Spleen (tissue), 7 donors: ENCODE results near the gene ARL4D.

Experiments used
- POLR2AphosphoS5 ChIP-seq, 3 donors: sonication (generic); formaldehyde crosslinking; IDR thresholded peaks; one replicate each; pipeline ENCODE4 v1.5.1; 2017; ENCODE audit warnings: antibody characterized with exemption in 3 of 3
- TF ChIP-seq, protein P1 (sequence below), 11 experiments: fragments of 200-600 bp in 7 of 11; fragments of 450-650 bp in 4 of 11; sonication (generic) in 4 of 11; IDR thresholded peaks in 8 of 11; conservative IDR thresholded peaks in 3 of 11; 1 replicate in 7 of 11; 2 replicates in 4 of 11; pipeline versions ENCODE4 v1.4.0 to v1.8.0; 2016 to 2021; ENCODE audit warnings: antibody characterized with exemption in 11 of 11, inconsistent platforms in 4 of 11, mild to moderate bottlenecking in 1 of 11
- donor health status: DM: no; HTN: no; CAD: no; lungs with moderate emphysema.
- donor health status: DM: no; HTN: no; CAD: no.
- donor health status: DM: no; HTN: no; CAD: no.

- TF ChIP-seq, protein P1, sequence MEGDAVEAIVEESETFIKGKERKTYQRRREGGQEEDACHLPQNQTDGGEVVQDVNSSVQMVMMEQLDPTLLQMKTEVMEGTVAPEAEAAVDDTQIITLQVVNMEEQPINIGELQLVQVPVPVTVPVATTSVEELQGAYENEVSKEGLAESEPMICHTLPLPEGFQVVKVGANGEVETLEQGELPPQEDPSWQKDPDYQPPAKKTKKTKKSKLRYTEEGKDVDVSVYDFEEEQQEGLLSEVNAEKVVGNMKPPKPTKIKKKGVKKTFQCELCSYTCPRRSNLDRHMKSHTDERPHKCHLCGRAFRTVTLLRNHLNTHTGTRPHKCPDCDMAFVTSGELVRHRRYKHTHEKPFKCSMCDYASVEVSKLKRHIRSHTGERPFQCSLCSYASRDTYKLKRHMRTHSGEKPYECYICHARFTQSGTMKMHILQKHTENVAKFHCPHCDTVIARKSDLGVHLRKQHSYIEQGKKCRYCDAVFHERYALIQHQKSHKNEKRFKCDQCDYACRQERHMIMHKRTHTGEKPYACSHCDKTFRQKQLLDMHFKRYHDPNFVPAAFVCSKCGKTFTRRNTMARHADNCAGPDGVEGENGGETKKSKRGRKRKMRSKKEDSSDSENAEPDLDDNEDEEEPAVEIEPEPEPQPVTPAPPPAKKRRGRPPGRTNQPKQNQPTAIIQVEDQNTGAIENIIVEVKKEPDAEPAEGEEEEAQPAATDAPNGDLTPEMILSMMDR (IDR thresholded peaks at IDR 0.05 in 8 of 11, conservative IDR thresholded peaks at IDR 0.05 in 3 of 11), result no peak
- no peak for TF ChIP-seq POLR2AphosphoS5 (IDR thresholded peaks at IDR 0.05)
These were observed 3.3 kb downstream of the ARL4D start for GRCh38 chr17:43402078-43402477.
